ENCODE results near the gene TMEM213.

Gene TMEM213

DNA sequence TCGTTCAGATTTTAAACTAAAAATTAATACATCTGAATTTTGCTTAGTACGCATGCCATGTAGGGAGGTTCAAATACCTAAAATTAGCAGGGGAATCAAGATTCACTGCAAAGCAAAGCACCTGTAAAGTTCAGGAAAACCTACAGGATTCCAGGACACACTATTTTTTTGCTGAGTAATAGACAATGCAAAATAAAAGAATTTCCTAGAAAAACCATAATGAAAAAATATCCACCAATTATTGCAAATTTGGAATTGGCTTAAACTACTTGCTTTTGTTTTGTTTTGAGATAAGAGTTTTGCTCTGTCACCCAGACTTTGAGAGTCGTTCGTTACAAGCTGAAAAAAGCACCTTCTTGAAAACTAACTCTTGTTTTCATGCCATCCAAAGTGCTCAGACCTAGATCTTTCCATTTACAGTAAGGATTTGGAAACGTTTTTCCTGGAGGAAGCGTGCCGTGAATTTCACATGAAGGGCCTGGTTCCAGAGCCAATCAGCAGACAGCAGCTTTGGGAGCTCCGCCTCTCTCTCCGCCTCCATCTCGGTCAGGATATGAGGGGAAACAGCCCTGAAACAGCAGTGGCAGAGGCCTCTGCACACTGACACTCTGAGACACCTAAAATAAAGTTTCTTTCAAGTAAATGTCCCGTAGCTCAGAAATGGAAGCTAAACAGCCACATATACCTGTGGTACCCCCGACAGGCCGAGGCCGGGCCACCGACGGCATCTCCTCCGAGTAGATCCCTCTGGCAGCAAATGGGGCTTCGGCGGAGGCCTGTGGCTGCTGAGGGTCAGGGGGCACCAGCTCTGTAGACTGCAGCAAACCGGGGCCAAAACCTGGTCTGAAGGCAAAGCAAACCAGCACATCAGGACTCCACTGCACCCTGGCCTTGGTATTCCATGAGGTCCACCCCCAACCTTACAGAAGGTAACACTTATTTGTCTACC is 46.1 kb downstream of the TMEM213 start:
- DNase-seq = no peak

DNA sequence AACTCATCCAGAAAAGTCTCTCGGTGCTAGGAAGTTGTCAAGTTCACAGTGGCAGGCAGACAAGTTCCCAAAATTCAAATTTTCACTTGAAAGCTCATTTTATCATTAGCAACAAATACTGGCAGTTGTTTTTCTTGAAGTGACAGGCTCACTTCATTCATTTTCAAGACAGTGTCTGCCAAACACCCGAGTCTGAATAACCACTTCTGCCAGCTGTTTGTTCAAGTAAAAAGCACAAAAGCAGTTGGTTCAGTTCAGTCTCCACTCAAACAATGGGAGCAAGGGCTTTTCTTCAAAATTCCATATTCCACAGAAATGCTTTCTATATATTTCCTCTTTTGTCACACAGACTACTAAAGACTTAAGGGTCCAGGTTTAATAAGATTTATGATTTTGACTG is 47.9 kb downstream of the TMEM213 start:
- no peak for DNase-seq

DNA sequence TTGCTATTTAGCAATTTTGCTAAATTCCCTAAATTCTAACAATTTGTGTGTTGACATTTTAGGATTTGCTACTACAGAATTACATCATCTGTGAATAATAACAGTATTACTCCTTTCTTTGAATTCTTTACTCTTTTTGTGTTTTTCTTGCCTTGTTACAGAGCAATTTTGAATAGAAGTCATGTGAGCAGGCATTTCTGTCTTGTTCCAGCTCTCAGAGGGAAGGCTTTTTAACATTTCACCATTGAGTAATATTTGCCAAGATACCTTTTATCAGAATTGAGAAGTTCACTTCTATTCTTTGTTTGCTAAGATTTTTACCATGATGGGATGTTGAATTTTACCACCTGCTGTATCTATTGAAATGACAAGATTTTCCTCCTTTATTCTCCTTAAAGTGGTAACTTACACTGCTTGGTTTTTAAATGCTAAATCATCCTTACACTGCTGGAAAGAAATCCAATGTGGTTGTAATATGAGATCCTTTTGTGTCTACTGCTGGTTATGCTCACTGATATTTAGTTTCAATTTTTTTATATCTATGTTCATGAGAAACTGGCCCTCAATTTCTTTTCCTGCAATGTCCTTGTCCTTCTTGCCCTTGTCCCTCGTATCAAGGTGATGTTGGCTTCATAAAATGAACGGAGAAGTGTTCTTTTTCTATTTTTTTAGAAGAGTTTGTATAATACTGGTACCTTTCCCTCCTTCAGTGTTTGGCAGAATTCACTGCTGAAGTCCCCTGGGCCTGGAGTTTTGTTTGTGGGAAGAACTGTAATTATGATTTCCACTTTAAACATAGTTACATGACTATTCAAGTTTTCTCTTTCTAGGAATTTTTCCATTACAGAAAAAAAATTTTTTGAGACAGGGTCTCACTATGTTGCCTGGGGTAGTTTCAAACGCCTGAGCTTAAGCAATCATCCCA is 50.5 kb downstream of the TMEM213 start:
- DNase-seq = no peak

GRCh38 chr7:138849701-138850100 is 51.9 kb downstream of the TMEM213 start:
- DNase-seq = no peak

- no peak for DNase-seq
Measured at GRCh38 chr7:138852469-138852868, 54.7 kb downstream of the TMEM213 start.

DNA sequence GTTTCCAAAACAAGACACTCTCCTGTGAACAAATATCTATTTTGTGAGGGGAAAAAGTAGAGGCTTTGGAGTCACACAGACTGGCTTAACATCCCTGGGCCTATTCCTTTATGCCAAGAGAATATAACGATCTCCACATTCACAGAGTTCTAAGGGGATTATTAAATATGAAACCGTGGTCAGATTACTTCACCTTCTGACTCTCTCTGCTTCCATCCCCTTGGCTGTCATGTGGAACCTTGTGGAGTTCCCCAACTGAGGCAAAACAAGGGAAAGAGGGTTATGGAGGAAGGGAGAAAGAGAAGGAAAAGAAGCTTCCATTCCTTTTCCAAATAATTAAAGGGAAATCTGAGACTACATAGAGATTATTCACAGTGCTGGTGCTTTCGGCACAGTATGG is 55.7 kb downstream of the TMEM213 start:
- DNase-seq = no peak

GRCh38 chr7:138854115-138854645 is 56.4 kb downstream of the TMEM213 start:
- DNase-seq = no peak

GRCh38 chr7:138857728-138858127 is 59.9 kb downstream of the TMEM213 start:
- DNase-seq = no peak

DNA sequence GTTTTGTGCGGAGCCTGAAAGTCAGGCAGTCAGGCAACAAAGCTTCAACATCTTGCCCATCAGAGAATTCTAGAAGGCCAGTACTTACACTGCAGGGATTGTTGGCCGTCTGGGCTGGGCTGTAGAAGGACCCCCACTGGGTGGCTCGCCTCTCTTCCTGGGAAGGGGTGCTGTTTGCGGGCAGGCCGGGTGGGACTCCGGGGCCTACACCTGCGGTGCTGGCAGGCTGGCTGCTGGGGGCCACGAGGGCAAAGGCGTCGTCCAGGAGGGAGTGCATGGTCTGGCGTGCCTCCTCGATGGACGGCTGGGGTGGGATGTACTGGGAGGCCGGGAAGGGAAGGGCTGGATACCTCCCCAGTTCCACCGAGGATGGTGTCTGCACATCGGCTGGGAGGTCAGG is 63.3 kb downstream of the TMEM213 start:
- no peak for DNase-seq

GRCh38 chr7:138863931-138864330 is 66.1 kb downstream of the TMEM213 start:
- no peak for DNase-seq

DNA sequence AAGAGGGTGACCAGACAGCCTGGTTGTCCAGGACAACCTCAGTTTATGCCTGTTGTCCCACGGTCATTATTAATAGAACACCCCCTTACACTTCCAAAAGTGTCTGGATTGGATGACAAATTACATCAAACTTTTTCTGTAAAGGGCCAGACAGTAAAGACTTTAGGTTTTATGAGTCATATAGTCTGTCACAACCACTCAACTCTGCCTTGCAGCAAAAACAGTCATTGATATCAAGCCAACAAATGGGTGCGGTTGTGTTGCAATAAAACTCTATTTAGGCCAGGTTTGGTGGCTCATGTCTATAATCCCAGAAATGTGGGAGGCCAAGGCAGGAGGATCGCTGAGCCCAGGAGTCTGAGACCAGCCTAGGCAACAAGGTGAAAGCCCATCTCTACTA is 66.9 kb downstream of the TMEM213 start:
- no peak for DNase-seq

DNA sequence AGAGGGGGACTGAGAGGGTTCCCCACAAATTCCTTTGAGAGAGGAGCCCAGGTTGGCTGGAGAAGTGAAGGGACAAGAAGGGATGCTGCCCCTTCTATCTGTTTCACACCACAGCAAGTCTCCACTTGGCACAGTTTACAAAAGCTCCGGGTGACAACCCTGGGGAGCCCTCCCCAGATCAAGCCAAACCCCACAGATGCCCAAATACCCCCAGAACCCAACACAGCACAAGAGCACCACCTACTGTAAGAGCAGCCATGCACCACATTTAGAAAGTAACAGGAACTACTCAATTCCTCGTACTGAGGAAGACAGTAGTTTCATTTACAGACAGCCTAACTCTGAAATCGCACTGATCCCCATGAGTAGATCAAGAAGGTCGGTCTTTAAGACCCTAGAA is 68.0 kb downstream of the TMEM213 start:
- no peak for DNase-seq

DNA sequence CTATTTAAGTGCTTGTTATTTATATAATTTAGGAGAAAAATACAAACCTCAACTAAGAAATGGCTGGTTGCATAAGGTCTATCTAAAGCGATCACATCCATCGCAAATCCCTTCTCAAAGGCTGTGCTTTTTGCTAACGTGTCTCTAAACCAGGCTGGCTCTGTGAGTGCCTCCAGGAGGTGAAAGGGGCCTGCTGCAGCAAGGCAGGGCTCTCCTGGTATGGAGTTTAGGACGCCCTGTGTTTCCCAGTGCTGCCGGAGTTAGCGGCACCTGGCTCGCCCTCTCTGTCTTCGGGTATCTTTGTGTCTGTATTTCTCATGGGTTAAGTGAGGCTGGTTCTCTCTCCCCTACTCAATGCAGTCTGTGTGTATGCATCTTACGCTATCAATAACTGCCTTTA is 68.6 kb downstream of the TMEM213 start:
- DNase-seq = no peak

DNA sequence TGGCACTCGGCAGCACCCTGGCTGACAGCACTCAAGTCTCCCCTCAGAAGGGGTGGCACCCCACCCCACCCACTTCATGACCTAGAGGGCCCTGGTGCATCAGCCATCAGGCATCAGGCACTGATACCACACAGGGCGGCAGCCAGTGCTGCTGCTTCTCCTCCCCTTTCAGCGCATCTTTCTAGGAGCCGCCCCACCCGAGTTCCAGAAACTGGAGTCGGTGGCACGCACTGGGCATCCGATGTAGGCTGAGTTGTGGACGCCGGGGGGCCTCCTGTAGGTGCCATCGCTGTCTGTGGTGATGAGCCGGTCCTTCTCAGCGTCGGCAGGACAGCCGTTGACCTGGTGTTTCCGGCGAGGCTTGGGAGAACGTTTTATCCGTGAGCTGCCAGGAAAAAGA is 70.0 kb downstream of the TMEM213 start:
- DNase-seq = no peak

- DNase-seq = no peak
Measured at GRCh38 chr7:138868711-138869110, 70.9 kb downstream of the TMEM213 start.

DNA sequence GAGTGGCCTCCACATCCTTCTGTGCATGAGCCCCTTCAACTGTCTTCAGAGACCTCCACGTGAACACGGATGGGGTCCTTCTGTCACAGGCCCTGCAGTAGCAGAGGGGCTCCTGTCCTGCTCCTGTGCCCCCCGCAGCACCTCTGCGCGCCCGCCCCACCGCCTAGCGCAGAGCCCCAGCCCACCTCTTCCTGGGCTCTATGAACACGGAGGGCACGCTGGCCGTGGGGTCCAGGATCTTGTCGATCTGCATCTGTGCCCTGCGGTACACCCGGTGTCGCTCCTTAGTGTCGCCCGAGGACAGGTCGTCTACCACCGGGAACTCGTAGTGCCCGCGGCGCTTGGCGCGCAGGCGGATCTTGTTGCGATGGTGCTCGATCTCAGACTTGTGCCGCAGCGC is 71.6 kb downstream of the TMEM213 start:
- DNase-seq = no peak

GRCh38 chr7:138871065-138871813 is 73.4 kb downstream of the TMEM213 start:
- no peak for DNase-seq

GRCh38 chr7:138871814-138872090 is 74.0 kb downstream of the TMEM213 start:
- no peak for DNase-seq

DNA sequence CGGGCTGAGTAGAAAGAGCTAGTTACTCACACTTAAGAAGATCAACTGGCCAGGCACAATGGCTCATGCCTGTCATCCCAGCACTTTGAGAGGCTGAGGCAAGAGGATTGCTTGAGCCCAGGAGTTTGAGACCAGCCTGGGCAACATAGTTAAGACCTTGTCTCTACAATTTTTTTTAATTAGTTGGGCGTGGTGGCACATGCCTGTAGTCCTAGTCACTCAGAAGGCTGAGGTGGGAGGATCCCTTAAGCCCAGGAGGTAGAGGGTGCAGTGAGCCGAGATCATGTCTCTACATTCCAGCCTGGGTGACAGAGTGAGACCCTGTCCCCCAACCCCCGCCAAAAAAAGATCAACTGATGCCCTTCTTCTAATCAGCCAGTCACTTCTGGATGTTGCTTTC is 74.8 kb downstream of the TMEM213 start:
- DNase-seq = no peak

GRCh38 chr7:138873220-138873892 is 75.6 kb downstream of the TMEM213 start:
- DNase-seq = no peak

GRCh38 chr7:138875794-138876193 is 78.0 kb downstream of the TMEM213 start:
- no peak for DNase-seq

DNA sequence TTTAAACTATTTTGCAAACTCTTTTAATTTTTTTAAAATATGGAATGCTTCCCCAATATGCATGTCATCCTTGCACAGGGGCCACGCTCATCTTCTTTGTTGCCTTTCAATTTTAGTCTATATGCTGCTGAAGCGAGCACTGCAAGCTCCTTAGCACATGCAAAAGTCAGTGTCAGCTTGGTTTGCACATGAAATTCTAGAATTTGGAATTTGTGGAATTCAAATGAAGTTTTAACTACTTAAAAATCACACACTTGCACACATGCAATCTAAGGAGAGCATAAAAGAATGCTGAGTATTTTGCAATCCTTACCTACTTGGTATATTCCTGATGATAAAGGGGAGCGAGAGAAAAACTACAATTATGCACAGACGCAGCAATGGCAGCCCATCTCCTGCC is 78.5 kb downstream of the TMEM213 start:
- DNase-seq = no peak

Measured in NCI-H524 treated with DMSO at 0.1 percent for 48 hours (cell line).